Kidney (tissue), 14 donors: ENCODE data around the gene ALOX5AP. TPM values are rescaled to one million over a fixed set of nuclear protein-coding genes. Genes with fewer than 3 reads are reported as not detected.

ENCODE experiments used
- DNase-seq, 5 donors: peaks; one replicate each; pipeline ENCODE4 v3.0.0-alpha.2; 2013 to 2020
- FAIRE-seq: peaks from 2 replicates; lab custom pipeline; 2012; peaks lifted over from hg19 to GRCh38; lab: Jason Lieb, UNC
- H3K27ac ChIP-seq, 2 donors: one replicate each; pipeline ENCODE4 v1.7.0; 2013; ENCODE audit warnings: low read depth in 2 of 2, low read length in 2 of 2, inconsistent platforms in 1 of 2
- H3K27me3 ChIP-seq: one replicate; pipeline ENCODE4 v1.7.1; 2013; ENCODE audit warnings: low read length, inconsistent platforms; ENCODE audit not compliant: control insufficient read depth, insufficient read depth
- H3K36me3 ChIP-seq, 3 donors: one replicate each; pipeline versions ENCODE4 v1.7.0 to v1.7.1; 2013; ENCODE audit warnings: low read length in 3 of 3, control low read depth in 1 of 3, inconsistent platforms in 1 of 3; ENCODE audit not compliant: insufficient read depth in 3 of 3, control insufficient read depth in 2 of 3
- H3K4me1 ChIP-seq, 3 donors: one replicate each; pipeline versions ENCODE4 v1.7.0 to v1.7.1; 2013; ENCODE audit warnings: low read length in 3 of 3, inconsistent platforms in 1 of 3, low read depth in 1 of 3; ENCODE audit not compliant: control insufficient read depth in 2 of 3, insufficient read depth in 2 of 3
- H3K4me3 ChIP-seq, 3 donors: one replicate each; pipeline versions ENCODE4 v1.7.0 to v1.8.1; 2013; ENCODE audit warnings: low read length in 3 of 3, control low read depth in 1 of 3, inconsistent platforms in 1 of 3
- H3K9ac ChIP-seq, 3 donors: one replicate each; pipeline versions ENCODE4 v1.7.0 to v1.7.1; 2013; ENCODE audit warnings: low read length in 3 of 3, control low read depth in 1 of 3, inconsistent platforms in 1 of 3
- H3K9me3 ChIP-seq, 3 donors: one replicate each; pipeline versions ENCODE4 v1.7.0 to v1.7.1; 2013; ENCODE audit warnings: low read length in 3 of 3, control low read depth in 1 of 3, inconsistent platforms in 1 of 3; ENCODE audit not compliant: control insufficient read depth in 2 of 3, insufficient read depth in 1 of 3
- intact Hi-C: fragments of 100-400 bp; cut with DNase I; formaldehyde crosslinking; loops from one replicate; pipeline ENCODE4 v1.11.1; 2022
- polyA plus RNA-seq: library from polyadenylated mRNA; stranded (reverse); fragments of 350-450 nt; fragmentation: Illumina TruSeq; extraction: RNeasy Lipid Tissue Mini Kit (QIAGEN cat#74804); gene quantifications from one replicate; pipeline ENCODE4 v1.2.3, GENCODE V29; 2014; ENCODE audit warnings: low read depth, low replicate concordance; ENCODE audit not compliant: insufficient read depth
- total RNA-seq: library from RNA; stranded (reverse); fragmentation: NEBNext Ultra II Directional; extraction: Animal tissue kit (Norgen Biotek cat#: 25700); gene quantifications from one replicate; pipeline ENCODE4 v1.2.1, GENCODE V29; 2021
- TF ChIP-seq, protein P1 (sequence below): IDR thresholded peaks from 3 replicates; pipeline ENCODE4 v1.5.1; 2012; ENCODE audit warnings: mild to moderate bottlenecking, moderate library complexity, borderline replicate concordance; ENCODE audit not compliant: insufficient read depth; ENCODE audit errors: extremely low read depth
- donor health status: control.
- donor health status: control.
- donor health status: control.
- donor health status: control.
- donor health status: control.
- donor health status: DM: yes; HTN: yes; CAD: no.
- donor health status: Normal renal cell carcinoma (clear cell type).

ALOX5AP gene
- total and polyA plus RNA-seq, 2 donors from 2014 or later = 15.4 to 25.0 TPM

DNA sequence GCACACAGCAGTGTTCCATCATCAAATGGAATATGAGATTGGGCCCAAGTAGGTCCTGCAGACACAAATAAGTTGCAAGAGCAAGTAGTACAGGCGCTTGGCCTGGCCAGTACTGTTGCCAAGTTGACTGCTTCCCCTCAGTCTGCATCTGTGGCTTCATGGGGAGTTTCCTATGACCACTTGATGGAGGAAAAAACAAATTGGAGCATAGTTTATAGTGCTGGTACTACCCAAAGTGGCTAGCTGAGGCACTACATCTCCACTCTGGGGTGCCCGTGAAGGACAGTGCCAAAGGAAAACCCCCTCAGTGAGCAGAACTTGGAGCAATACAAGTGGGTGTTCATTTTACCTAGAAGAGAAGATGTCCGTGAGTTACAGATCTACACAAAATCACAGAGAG lies 10.6 kb upstream of the ALOX5AP start:
- TF ChIP-seq, protein P1, sequence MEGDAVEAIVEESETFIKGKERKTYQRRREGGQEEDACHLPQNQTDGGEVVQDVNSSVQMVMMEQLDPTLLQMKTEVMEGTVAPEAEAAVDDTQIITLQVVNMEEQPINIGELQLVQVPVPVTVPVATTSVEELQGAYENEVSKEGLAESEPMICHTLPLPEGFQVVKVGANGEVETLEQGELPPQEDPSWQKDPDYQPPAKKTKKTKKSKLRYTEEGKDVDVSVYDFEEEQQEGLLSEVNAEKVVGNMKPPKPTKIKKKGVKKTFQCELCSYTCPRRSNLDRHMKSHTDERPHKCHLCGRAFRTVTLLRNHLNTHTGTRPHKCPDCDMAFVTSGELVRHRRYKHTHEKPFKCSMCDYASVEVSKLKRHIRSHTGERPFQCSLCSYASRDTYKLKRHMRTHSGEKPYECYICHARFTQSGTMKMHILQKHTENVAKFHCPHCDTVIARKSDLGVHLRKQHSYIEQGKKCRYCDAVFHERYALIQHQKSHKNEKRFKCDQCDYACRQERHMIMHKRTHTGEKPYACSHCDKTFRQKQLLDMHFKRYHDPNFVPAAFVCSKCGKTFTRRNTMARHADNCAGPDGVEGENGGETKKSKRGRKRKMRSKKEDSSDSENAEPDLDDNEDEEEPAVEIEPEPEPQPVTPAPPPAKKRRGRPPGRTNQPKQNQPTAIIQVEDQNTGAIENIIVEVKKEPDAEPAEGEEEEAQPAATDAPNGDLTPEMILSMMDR = no peak
- intact Hi-C loops = no loop called here
- H3K9ac ChIP-seq = no peak overlapping the region

GRCh38 chr13:30725326-30726085 lies 9.8 kb upstream of the ALOX5AP start:
- Histone ChIP-seq H3K4me3 (no peak overlapping the region), H3K36me3 (no peaks in the 10 kb centered on the region), H3K27ac (no peak overlapping the region), H3K4me1 (no peaks in the 10 kb centered on the region), H3K9me3 (no peaks in the 10 kb centered on the region), H3K9ac (no peak overlapping the region), H3K27me3 (no peaks in the 10 kb centered on the region)
- FAIRE-seq (no peak), DNase-seq (no peak)
- intact Hi-C loops = no loop called here
- TF ChIP-seq, protein P1 = no peak

More for the DNA sequence above, 10.6 kb upstream of the ALOX5AP start:
- no peaks in the 10 kb centered on the region for H3K27me3 ChIP-seq
- no peak for DNase-seq
- H3K9me3 ChIP-seq = no peaks in the 10 kb centered on the region
- FAIRE-seq = no peak
- H3K4me3 ChIP-seq = no peak overlapping the region
- no peaks in the 10 kb centered on the region for H3K4me1 ChIP-seq
- H3K36me3 ChIP-seq = no peaks in the 10 kb centered on the region
- H3K27ac ChIP-seq = no peak overlapping the region

GRCh38 chr13:30726192-30726591 lies 9.2 kb upstream of the ALOX5AP start:
- no peak overlapping the region for H3K9ac ChIP-seq
- no peaks in the 10 kb centered on the region for H3K27me3 ChIP-seq
- intact Hi-C loops = no loop called here
- DNase-seq (no peak), FAIRE-seq (no peak)
- H3K9me3 ChIP-seq = no peaks in the 10 kb centered on the region
- H3K4me3 ChIP-seq = no peak overlapping the region
- TF ChIP-seq, protein P1 = no peak
- H3K36me3 ChIP-seq = no peaks in the 10 kb centered on the region
- no peak overlapping the region for H3K27ac ChIP-seq
- H3K4me1 ChIP-seq = no peaks in the 10 kb centered on the region
